NT2/D1 (cell line): ENCODE results near the gene CREB3L2.

Experiments used
- SUZ12 ChIP-seq: IDR thresholded peaks from 2 replicates; pipeline ENCODE4 v1.6.1; 2011; ENCODE audit not compliant: insufficient read length, insufficient read depth; ENCODE audit errors: extremely low read depth
- YY1 ChIP-seq: IDR thresholded peaks from 2 replicates; pipeline ENCODE4 v1.6.1; 2011; ENCODE audit not compliant: insufficient read length, insufficient read depth
- ZNF274 ChIP-seq: IDR thresholded peaks from 2 replicates; pipeline ENCODE4 v1.6.1; 2011; ENCODE audit warnings: mild to moderate bottlenecking, low read depth, low read length

GRCh38 chr7:138008019-138008587 lies 6.2 kb upstream of the CREB3L2 start:
- no peak for TF ChIP-seq ZNF274
- no peak for TF ChIP-seq YY1
- TF ChIP-seq SUZ12, result no peak
